H1 (cell line): ENCODE results near the gene RAD51B. TPM values are rescaled to one million over a fixed set of nuclear protein-coding genes. Genes with fewer than 3 reads are reported as not detected.

Source experiments
- ASH2L ChIP-seq: fragments of 200-600, 300-600 bp; sonication (generic); IDR thresholded peaks from one replicate; pipeline ENCODE4 v1.7.1; 2017; ENCODE audit warnings: low read length
- BCL11A ChIP-seq, 2 experiments: IDR thresholded peaks; one replicate each; pipeline ENCODE4 v1.6.1; 2011; ENCODE audit warnings: low read depth in 2 of 2, low read length in 2 of 2, mild to moderate bottlenecking in 2 of 2
- CEBPB ChIP-seq: IDR thresholded peaks from 2 replicates; pipeline ENCODE4 v1.6.1; 2012; ENCODE audit warnings: low read depth, low read length
- polyA plus RNA-seq, 7 experiments: library from polyadenylated mRNA; depleted of rRNA in 3 of 7; stranded (reverse) in 5 of 7; unstranded in 2 of 7; fragments of >200 nt in 5 of 7; fragments of 200-250 nt in 2 of 7; gene quantifications; 1 replicate in 5 of 7; 2 replicates in 1 of 7; 4 replicates in 1 of 7; pipeline versions ENCODE4 v1.2.1 to v1.2.3, GENCODE V29; 2011 to 2013; ENCODE audit warnings: missing spikeins in 2 of 7, mixed read lengths in 2 of 7
- total RNA-seq: library from RNA; stranded (reverse); fragmentation: NEBNext Ultra II Directional; extraction: Animal tissue kit (Norgen Biotek cat#: 25700); gene quantifications from 2 replicates; pipeline ENCODE4 v1.2.1, GENCODE V29; 2021

The RAD51B gene
- total and polyA plus RNA-seq, 2 of the 8 experiments (the other 6 are each of a cell fraction or from before 2014, with no cell fraction given) = 3.9 to 14.9 TPM

DNA sequence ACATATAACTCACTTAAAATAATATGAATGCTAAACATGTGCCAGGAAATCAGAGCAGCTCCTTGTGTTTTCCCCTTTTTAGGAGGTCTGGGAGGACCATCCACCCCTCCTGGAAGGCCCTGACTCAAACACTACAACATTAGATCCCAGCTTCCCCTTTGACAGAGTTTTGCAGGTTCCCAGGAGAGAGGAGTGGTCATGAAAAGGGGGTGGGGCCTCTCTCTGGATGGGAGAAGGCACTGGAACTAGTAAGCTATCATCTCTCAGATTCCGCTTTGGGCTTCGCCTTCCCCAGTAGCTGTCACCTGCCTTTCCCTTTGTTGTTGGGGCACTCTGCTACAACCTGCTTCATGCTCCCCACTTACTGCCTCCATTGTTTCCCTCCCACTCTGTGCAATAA, 824.1 kb downstream of the RAD51B start (continued):
- no peak for TF ChIP-seq CEBPB
- TF ChIP-seq BCL11A (IDR thresholded peaks at IDR 0.05; ENCODE audit: low read depth in 2 of 2, low read length in 2 of 2) = no peak
- TF ChIP-seq ASH2L = no peak
